DMS114 treated with DMSO at 0.1 percent for 48 hours (cell line): ENCODE data around the gene CELSR1.
"Not testable (repeated sequence)": the region's sequence is repeated elsewhere in the genome, so short reads cannot be mapped to it uniquely, and the experiment has no call there.

ENCODE experiments used
- DNase-seq: peaks from one replicate; lab custom pipeline; 2025; ENCODE audit not compliant: unreplicated experiment; lab: John Stamatoyannopoulos, UW

Gene CELSR1

DNA sequence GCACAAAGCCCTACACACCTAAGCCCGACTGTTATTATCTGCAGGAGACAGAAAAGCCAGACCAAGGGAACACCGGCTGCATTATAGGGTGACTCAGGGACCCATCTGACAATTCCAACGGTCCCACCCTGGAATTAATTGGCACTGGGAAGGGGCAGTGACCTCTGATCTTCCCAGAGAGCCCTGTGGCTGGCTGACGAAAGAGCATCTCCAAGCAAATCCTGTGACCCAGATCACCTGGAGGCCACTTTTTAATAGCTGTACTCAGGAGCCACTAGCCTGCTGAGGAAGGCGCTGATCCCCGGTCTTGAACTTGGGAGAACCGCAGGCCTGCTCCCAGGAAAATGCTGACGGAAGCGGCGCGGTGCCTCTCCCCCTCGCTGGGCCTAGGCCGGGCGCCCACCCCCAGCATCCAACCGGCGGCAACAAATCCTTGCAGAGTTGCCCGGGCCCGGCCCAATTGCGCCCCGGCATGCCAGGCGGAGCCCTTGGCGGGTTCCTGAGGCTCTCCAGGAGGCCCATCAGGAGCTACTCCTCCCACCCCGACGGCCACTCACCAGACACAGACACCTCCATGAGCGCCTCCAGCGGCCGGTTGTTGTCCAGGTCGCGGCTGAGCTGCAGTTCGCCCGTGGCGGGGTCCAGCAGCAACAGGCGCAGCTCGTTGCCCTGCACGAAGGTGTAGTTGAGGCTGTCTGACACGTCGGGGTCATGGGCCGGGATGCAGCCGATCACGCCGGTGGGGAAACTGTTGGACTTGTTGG lies 4.2 kb downstream of the CELSR1 start:
- DNase-seq, result peak; percentile 20

GRCh38 chr22:46532416-46532815 lies 5.0 kb downstream of the CELSR1 start:
- DNase-seq, result no peak

DNA sequence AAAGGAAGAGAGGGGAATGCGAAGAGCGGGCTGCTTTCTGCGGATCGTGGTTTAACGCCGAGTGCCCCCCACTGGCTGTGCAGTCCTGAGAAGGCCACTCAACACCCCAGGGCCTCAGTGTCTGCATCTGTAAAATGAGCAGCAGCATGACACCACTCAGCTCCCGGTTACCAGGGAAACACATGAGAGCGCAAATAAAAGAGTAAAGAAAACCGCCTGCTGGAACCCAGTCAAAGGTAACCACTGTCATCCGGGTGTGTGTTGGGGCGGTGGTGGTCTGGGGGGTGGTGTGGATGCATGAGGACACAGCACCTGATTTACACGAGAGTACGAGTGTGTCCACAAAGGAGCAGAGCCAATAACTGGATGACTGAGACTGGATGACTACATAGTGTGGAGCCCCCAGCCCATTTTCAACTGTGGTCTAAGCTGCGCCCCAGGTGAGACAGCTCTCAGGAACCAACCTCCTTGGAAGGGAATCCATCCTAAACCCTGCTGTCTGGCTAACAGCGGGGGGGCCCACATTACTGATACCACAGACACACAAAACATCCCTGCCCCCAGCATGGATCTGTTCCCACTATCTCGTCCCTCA lies 5.7 kb downstream of the CELSR1 start:
- no peak for DNase-seq

DNA sequence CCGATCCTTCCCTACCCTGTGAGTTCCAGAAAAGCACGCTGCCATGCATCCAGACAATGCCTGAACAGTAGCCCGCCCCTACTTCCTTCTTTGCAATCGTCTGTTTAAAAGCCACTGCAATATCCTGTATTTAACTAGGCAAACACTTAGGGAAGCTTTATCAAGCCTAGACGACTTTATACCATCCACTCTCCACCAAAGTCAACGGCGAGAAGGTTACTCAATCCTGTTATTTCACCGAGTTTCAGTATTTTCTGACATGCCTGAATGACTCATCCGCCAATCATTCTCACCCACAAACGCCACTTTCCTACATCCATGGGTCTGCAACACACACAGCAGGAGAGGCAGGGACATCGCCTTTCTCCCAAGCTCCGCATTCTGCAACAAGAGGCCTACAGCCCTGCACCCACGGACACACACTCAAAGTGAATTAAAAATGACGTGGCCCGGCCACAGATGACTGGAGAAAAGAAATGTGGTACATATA lies 9.3 kb downstream of the CELSR1 start:
- DNase-seq, result no peak

DNA sequence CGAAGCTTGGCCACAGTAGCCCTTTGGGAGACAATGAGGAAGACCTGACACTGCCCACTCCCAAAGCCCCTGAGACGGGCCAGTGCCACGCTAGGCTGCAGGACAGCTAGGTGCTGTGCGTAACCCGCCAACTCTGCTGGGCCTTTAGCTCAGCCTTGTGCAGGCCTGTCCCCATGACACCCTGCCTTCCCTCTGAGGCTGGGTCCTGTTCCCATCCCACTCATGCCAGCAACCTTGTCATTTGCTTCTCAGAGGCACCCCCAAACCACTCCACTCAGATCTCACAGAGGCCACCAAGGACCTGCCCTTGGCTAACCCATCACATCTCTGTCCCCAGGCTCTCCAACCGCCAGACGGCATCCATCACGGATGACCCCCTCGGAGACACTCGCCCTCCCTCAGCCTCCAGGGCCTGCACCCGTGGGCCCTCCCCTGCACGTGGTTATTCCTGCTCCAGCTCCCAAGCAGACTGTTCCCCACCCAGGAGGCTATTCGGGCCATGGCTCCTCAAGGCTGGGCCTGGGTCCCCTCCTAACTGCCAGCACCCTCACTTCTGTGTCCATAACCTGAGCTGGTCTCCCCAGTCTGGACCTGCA lies 11.1 kb downstream of the CELSR1 start:
- no peak for DNase-seq

- DNase-seq, result no peak
These were observed 11.8 kb downstream of the CELSR1 start for GRCh38 chr22:46525389-46526243.

- no peak for DNase-seq
These were observed 13.1 kb downstream of the CELSR1 start for GRCh38 chr22:46524203-46524740.

DNA sequence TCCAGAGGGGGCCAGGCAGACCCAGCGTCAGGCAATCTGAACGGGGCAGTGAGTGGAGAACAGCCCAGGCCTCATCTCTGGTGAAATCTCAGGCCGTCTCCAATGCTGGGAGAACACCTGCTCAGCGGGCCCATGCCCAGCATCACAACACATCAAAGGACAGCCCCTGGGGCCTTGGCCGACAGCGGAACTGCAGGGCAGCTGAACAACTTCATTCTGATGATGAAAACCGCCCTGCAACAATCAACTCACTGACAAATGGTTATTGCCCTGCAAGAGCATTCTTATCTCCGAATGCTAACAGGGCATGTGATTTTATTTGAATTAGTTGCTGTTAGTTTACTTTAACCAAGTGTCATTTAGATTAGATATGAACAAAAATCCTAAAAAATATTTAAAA lies 14.6 kb downstream of the CELSR1 start:
- no peak for DNase-seq

DNA sequence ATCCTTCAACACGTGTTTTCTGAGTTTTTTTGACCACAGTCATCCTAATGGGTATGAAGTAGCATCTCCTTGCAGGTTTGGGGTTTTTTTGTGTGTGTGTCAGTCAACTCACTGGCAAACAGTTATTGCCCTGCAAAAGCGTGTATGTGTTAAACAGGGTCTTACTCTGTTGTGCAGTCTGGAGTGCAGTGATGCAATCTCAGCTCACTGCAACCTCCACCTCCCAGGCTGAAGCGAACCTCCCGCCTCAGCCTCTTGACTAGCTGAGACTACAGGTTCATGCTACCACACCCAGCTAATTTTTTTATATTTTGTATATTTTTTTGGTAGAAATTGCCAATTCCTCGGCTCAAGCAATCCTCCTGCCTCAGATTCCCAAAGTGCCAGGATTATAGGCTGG lies 15.4 kb downstream of the CELSR1 start:
- no peak for DNase-seq

DNA sequence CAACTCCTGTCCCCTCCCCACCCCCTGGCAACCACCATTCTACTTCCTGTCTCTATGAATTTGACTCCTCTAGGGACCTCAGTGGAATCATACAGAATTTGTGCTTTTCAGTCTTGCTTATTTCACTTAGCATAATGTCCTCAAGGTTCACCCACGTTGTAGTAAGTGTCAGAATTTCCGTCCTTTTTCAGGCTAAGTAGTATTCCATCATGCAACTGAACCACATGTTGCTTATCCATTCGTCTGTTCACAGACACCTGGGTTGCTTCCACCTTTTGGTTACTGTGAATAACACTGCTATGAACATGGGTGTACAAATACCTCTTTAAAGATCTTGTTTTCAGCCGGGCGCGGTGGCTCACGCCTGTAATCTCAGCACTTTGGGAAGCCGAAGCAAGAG lies 16.5 kb downstream of the CELSR1 start:
- no peak for DNase-seq

GRCh38 chr22:46519377-46519776 lies 18.0 kb downstream of the CELSR1 start:
- DNase-seq, result no peak

- DNase-seq, result no peak
These were observed 18.7 kb downstream of the CELSR1 start for GRCh38 chr22:46518542-46519325.

DNA sequence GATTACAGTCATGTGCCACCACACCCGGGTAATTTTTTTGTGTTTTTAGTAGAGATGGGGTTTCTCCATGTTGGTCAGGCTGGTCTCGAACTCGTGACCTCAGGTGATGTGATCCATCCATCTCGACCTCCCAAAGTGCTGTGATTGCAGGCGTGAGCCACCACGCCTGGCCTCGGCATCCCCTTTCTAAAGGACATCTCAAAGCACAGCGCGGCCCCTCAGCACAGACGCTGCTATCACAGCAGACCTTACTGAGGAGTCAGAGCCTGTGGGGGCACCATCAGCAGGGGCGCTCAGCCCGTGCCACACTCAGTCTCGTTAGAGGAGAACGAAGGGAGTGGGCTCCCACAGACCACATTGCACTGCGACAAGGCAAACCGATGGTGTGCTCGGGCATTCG lies 19.4 kb downstream of the CELSR1 start:
- DNase-seq, result no peak

DNA sequence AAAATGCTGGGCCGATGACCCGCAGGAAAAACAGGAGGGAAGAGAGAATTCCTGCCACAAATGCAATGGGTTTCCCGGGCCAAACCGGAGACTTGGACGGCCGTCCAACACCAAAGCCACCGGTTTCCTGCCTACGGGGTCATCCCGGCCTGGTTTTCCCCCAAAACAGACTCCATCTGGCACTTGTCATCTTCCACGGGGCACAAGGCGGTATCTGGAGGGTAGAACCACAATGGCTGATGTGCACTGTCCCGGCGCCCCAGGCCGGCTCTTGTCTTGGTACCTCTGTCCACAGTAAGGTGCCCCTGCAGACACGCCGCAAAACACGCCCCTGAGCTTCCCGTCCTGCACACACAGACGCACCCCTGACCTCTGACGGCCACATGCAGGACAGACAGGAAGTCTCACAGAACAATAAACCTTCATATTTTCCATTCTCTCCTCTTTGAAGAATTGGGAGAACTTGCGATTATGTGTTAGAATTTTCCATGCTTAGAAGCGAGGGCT lies 20.1 kb downstream of the CELSR1 start:
- DNase-seq, result no peak

- no peak for DNase-seq
These were observed 20.8 kb downstream of the CELSR1 start for GRCh38 chr22:46516638-46517037.

DNA sequence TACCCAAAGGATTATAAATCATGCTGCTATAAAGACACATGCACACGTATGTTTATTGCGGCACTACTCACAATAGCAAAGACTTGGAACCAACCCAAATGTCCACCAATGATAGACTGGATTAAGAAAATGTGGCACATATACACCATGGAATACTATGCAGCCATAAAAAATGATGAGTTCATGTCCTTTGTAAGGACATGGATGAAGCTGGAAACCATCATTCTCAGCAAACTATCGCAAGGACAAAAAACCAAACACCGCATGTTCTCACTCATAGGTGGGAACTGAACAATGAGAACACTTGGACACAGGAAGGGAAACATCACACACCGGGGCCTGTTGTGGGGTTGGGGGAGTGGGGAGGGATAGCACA lies 21.3 kb downstream of the CELSR1 start:
- not testable (repeated sequence) for DNase-seq

DNA sequence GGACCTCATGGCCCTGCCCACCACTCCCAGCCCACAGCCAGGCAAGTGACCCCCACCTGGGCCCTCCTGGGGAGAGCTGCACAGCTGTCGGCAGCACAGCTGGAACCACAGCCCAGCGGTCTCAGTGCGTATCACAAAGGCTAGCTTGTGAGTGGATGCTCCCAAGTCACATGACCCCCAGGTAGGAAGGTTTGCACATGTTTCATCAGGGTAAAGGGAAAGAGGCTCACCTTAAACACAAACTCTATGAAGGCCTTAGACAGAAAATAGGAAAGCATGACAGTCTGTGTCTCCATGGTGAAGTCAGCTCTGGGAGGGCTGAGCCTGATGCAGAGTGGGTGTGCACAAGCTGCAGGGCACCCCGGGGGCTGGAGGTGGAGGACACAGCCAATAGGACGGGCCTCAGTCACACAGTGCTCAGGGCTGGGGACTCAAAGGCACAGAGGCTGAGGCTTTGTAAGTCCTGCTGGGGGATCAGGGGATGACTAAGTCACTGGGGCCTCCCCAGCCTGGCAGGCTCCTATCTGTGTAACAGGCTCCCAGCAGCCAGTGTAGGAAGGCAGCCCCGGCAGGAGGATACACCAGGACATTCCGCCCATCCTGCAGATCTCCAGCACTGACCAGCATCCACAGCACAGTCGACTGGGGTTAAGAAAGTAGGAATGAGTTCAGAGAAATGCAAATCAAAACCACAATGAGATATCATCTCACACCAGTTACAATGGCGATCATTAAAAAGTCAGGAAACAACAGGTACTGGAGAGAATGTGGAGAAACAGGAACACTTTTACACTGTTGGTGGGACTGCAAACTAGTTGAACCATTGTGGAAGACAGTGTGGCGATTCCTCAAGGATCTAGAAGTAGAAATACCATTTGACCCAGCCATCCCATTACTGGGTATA lies 22.0 kb downstream of the CELSR1 start:
- DNase-seq, result no peak

DNA sequence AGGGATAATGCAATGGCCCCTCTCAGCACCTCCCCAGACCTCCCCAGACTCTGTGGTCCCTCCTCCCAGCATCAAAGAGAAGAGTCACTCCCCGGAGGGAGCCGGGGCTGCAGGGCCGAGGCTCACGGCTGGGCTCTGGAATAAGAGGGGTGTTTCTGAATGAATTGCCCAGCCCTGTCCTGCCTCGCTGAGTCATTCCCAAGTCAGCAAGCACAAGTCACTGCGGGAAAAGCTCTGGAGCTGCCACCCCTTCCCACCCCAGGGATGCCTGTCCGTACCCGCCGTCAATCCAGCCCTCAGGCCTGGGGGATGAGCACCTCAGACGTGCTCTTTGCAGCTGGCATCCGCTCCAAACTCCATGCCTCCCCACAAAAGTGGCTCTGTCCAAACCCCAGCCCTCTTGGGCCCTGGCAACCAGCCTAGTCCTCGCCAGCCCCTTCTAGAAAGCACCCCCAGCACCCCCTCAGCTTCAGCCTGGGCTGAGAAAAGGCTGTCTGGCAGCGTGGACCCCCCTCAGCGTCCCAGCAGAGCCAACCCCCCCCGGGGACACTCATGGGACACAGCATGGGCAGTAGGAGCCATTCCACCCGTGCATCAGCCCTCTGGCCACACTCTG lies 22.7 kb downstream of the CELSR1 start:
- DNase-seq, result no peak
